OCI-LY1 (cell line): ENCODE results near the gene GALNT14.

Experiments
- H2AFZ ChIP-seq: fragments of 200-600 bp; sonication (generic), shearing (Covaris generic); 2 replicates; pipeline ENCODE4 v1.6.0; 2014; ENCODE audit warnings: antibody characterized with exemption, mild to moderate bottlenecking, low read length
- H3F3A ChIP-seq: fragments of 200-600 bp; sonication (generic), shearing (Covaris generic); 2 replicates; pipeline ENCODE4 v1.6.0; 2014; ENCODE audit warnings: mild to moderate bottlenecking, antibody characterized with exemption, low read length, moderate library complexity; ENCODE audit not compliant: insufficient read depth
- H3K27ac ChIP-seq: fragments of 200-600 bp; sonication (generic); 2 replicates; pipeline ENCODE4 v1.5.1; 2014; ENCODE audit warnings: low read length, mixed run types, mild to moderate bottlenecking, low read depth; ENCODE audit not compliant: poor library complexity, severe bottlenecking
- H3K27me3 ChIP-seq: fragments of 200-600 bp; sonication (generic); 2 replicates; pipeline ENCODE4 v1.6.0; 2014; ENCODE audit warnings: antibody characterized with exemption, mild to moderate bottlenecking, low read length, moderate library complexity; ENCODE audit not compliant: insufficient read depth
- H3K36me3 ChIP-seq: fragments of 200-600 bp; sonication (generic); 2 replicates; pipeline ENCODE4 v1.6.1; 2014; ENCODE audit warnings: mild to moderate bottlenecking, antibody characterized with exemption, low read length, moderate library complexity, mixed read lengths; ENCODE audit not compliant: insufficient read depth
- H3K4me1 ChIP-seq: fragments of 200-600 bp; sonication (generic); 2 replicates; pipeline ENCODE4 v1.5.1; 2014; ENCODE audit warnings: mild to moderate bottlenecking, low read length, moderate library complexity; ENCODE audit not compliant: insufficient read depth, severe bottlenecking
- H3K4me2 ChIP-seq: fragments of 200-600 bp; sonication (generic), shearing (Covaris generic); 2 replicates; pipeline ENCODE4 v1.6.1; 2014; ENCODE audit warnings: low read length
- H3K4me3 ChIP-seq: fragments of 200-600 bp; sonication (generic); 2 replicates; pipeline ENCODE4 v1.5.1; 2014; ENCODE audit warnings: low read length, low read depth, mild to moderate bottlenecking, mixed read lengths; ENCODE audit not compliant: poor library complexity, severe bottlenecking
- H3K79me2 ChIP-seq: fragments of 200-600 bp; shearing (Covaris generic); 2 replicates; pipeline ENCODE4 v1.6.1; 2016; ENCODE audit warnings: mixed run types, low read length, mixed read lengths; ENCODE audit not compliant: insufficient read depth
- H3K9ac ChIP-seq: fragments of 200-600 bp; sonication (generic), shearing (Covaris generic); 2 replicates; pipeline ENCODE4 v1.6.1; 2014; ENCODE audit warnings: mild to moderate bottlenecking, low read length, mixed read lengths
- H3K9me2 ChIP-seq: fragments of 200-600 bp; sonication (generic), shearing (Covaris generic); 2 replicates; pipeline ENCODE4 v1.6.1; 2014; ENCODE audit warnings: low read depth, mild to moderate bottlenecking, low read length, mixed read lengths
- H3K9me3 ChIP-seq: fragments of 200-600 bp; shearing (Covaris generic); 2 replicates; pipeline ENCODE4 v1.6.1; 2014; ENCODE audit warnings: low read length, mixed read lengths
- H4K20me1 ChIP-seq: fragments of 200-600 bp; sonication (generic), shearing (Covaris generic); 2 replicates; pipeline ENCODE4 v1.6.0; 2016; ENCODE audit warnings: mild to moderate bottlenecking, low read length; ENCODE audit not compliant: insufficient read depth
- CTCF ChIP-seq: fragments of 200-600 bp; sonication (generic), shearing (Covaris generic); IDR thresholded peaks from 2 replicates; pipeline ENCODE4 v1.5.1; 2017; ENCODE audit warnings: mild to moderate bottlenecking, antibody characterized with exemption, low read length, moderate library complexity, mixed read lengths
- EZH2 ChIP-seq: fragments of 200-600 bp; sonication (generic), shearing (Covaris generic); IDR thresholded peaks from 2 replicates; pipeline ENCODE4 v1.8.0; 2017; ENCODE audit warnings: borderline replicate concordance, mixed run types, mild to moderate bottlenecking, antibody characterized with exemption, low read length, moderate library complexity, mixed read lengths

GALNT14 gene

GRCh38 chr2:30990176-30990575, 148.1 kb downstream of the GALNT14 start:
- Histone ChIP-seq H3K4me1 (no peaks in the 10 kb centered on the region), H3K4me3 (no peak overlapping the region), H3K9me3 (no peaks in the 10 kb centered on the region), H3K4me2 (no peak overlapping the region), H2AFZ (no peak overlapping the region), H3K27ac (no peak overlapping the region), H3K36me3 (no peaks in the 10 kb centered on the region), H3K79me2 (no peaks in the 10 kb centered on the region), H3K9ac (no peak overlapping the region), H3K27me3 (no peaks in the 10 kb centered on the region), H4K20me1 (no peaks in the 10 kb centered on the region), H3K9me2 (no peaks in the 10 kb centered on the region), H3F3A (no peaks in the 10 kb centered on the region)
- TF ChIP-seq CTCF (no peak), EZH2 (no peak)

GRCh38 chr2:30989746-30990145, 148.5 kb downstream of the GALNT14 start:
- H3K9ac ChIP-seq = no peak overlapping the region
- TF ChIP-seq EZH2 = no peak
- TF ChIP-seq CTCF = no peak
- H3K4me3 ChIP-seq = no peak overlapping the region
- H3K4me2 ChIP-seq = no peak overlapping the region
- no peaks in the 10 kb centered on the region for H4K20me1 ChIP-seq
- no peak overlapping the region for H3K27ac ChIP-seq
- H3K9me2 ChIP-seq = no peaks in the 10 kb centered on the region
- H2AFZ ChIP-seq = no peak overlapping the region
- H3K36me3 ChIP-seq = no peaks in the 10 kb centered on the region
- H3F3A ChIP-seq = no peaks in the 10 kb centered on the region
- H3K4me1 ChIP-seq = no peaks in the 10 kb centered on the region
- no peaks in the 10 kb centered on the region for H3K27me3 ChIP-seq
- no peaks in the 10 kb centered on the region for H3K9me3 ChIP-seq
- no peaks in the 10 kb centered on the region for H3K79me2 ChIP-seq

GRCh38 chr2:30987566-30987965, 150.7 kb downstream of the GALNT14 start:
- no peaks in the 10 kb centered on the region for H3K79me2 ChIP-seq
- TF ChIP-seq CTCF = no peak
- no peak for TF ChIP-seq EZH2

More at GRCh38 chr2:30987566-30987965, 150.7 kb downstream of the GALNT14 start:
- H3K9me2 ChIP-seq = no peaks in the 10 kb centered on the region
- no peaks in the 10 kb centered on the region for H4K20me1 ChIP-seq
- H3K4me1 ChIP-seq = no peaks in the 10 kb centered on the region
- H3K4me3 ChIP-seq = no peak overlapping the region
- no peak overlapping the region for H3K9ac ChIP-seq
- H3K27me3 ChIP-seq = no peaks in the 10 kb centered on the region
- H3F3A ChIP-seq = no peaks in the 10 kb centered on the region
- H3K36me3 ChIP-seq = no peaks in the 10 kb centered on the region
- H2AFZ ChIP-seq = no peak overlapping the region
- H3K4me2 ChIP-seq = no peak overlapping the region
- no peaks in the 10 kb centered on the region for H3K9me3 ChIP-seq
- H3K27ac ChIP-seq = no peak overlapping the region
